Measurements from ENCODE around the gene TSPAN11.

DNA sequence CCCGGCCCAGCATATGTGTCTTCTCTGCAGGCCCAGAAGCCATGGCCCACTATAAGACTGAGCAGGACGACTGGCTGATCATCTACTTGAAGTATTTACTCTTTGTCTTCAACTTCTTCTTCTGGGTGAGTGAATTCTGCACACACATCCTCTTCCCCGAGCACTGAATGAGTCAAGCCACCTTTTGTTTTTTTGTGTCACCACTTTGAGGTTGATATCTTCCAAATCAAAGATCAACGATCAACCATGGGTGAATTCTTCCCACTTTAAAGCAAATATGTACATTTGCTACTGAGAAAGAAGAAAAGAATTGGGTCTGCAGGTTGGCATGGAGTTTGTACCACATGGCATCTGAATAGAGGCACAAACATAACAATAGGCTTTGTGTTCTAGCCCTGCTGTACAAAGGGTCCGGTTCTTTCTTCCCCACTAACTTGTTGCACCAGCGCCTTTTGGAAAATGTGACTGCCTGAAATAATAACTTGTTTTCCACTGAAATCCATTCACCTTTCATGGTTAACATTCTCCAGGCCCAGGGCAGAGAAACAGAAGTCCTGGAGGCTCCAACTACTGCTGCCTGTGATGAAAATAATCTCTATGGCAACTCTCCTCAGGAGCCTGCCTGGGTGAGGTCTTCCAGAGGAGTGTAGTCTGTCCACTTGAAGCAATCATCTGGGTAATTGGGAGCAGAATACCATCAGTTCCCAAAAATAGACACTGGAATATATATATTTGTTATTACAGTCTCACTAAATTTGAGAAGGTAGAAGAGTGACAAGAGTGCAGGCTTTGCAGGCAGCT, 27.6 kb downstream of the TSPAN11 start:
- TF ChIP-seq, protein P1, sequence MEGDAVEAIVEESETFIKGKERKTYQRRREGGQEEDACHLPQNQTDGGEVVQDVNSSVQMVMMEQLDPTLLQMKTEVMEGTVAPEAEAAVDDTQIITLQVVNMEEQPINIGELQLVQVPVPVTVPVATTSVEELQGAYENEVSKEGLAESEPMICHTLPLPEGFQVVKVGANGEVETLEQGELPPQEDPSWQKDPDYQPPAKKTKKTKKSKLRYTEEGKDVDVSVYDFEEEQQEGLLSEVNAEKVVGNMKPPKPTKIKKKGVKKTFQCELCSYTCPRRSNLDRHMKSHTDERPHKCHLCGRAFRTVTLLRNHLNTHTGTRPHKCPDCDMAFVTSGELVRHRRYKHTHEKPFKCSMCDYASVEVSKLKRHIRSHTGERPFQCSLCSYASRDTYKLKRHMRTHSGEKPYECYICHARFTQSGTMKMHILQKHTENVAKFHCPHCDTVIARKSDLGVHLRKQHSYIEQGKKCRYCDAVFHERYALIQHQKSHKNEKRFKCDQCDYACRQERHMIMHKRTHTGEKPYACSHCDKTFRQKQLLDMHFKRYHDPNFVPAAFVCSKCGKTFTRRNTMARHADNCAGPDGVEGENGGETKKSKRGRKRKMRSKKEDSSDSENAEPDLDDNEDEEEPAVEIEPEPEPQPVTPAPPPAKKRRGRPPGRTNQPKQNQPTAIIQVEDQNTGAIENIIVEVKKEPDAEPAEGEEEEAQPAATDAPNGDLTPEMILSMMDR (IDR thresholded peaks at IDR 0.05): no peak
- TF ChIP-seq EP300 (IDR thresholded peaks at IDR 0.05): no peak

All from ovary (tissue), 3 donors.